Right forelimb (tissue), 1 donor: ENCODE results near the gene TOX3.

ENCODE experiments used
- DNase-seq: peaks from one replicate; pipeline ENCODE4 v3.0.0-alpha.2; 2018

The TOX3 gene

GRCh38 chr16:52446080-52446479 lies 100.9 kb downstream of the TOX3 start:
- DNase-seq = no peak

GRCh38 chr16:52441886-52442285 lies 105.1 kb downstream of the TOX3 start:
- no peak for DNase-seq

GRCh38 chr16:52440248-52440647 lies 106.7 kb downstream of the TOX3 start:
- DNase-seq = no peak

GRCh38 chr16:52439750-52440149 lies 107.2 kb downstream of the TOX3 start:
- DNase-seq = no peak

GRCh38 chr16:52439171-52439701 lies 107.7 kb downstream of the TOX3 start:
- DNase-seq = no peak

- DNase-seq = no peak
Observed at GRCh38 chr16:52437277-52437670, 109.7 kb downstream of the TOX3 start.

GRCh38 chr16:52436339-52437276 lies 110.3 kb downstream of the TOX3 start:
- DNase-seq = no peak

- no peak for DNase-seq
Observed at GRCh38 chr16:52434224-52434623, 112.7 kb downstream of the TOX3 start.

- DNase-seq = no peak
Observed at GRCh38 chr16:52433643-52434042, 113.3 kb downstream of the TOX3 start.

GRCh38 chr16:52424591-52424990 lies 122.4 kb downstream of the TOX3 start:
- DNase-seq = no peak

- DNase-seq = no peak
Observed at GRCh38 chr16:52422307-52422706, 124.6 kb downstream of the TOX3 start.

- DNase-seq = no peak
Observed at GRCh38 chr16:52418201-52418600, 128.7 kb downstream of the TOX3 start.

- no peak for DNase-seq
Observed at GRCh38 chr16:52416888-52417287, 130.1 kb downstream of the TOX3 start.

- no peak for DNase-seq
Observed at GRCh38 chr16:52411011-52411410, 135.9 kb downstream of the TOX3 start.

- no peak for DNase-seq
Observed at GRCh38 chr16:52408191-52408845, 138.6 kb downstream of the TOX3 start.

GRCh38 chr16:52407778-52408177 lies 139.2 kb downstream of the TOX3 start:
- DNase-seq = no peak

- DNase-seq = no peak
Observed at GRCh38 chr16:52405441-52405840, 141.5 kb downstream of the TOX3 start.

GRCh38 chr16:52404546-52404945 lies 142.4 kb downstream of the TOX3 start:
- no peak for DNase-seq

- DNase-seq = no peak
Observed at GRCh38 chr16:52399116-52399515, 147.8 kb downstream of the TOX3 start.

- no peak for DNase-seq
Observed at GRCh38 chr16:52398491-52398960, 148.4 kb downstream of the TOX3 start.

GRCh38 chr16:52398021-52398420 lies 148.9 kb downstream of the TOX3 start:
- no peak for DNase-seq

GRCh38 chr16:52393448-52393847 lies 153.5 kb downstream of the TOX3 start:
- DNase-seq = no peak

- DNase-seq = no peak
Observed at GRCh38 chr16:52389045-52389444, 157.9 kb downstream of the TOX3 start.
